Measurements from ENCODE around the gene FAM83F. TPM values are rescaled to one million over a fixed set of nuclear protein-coding genes. Genes with fewer than 3 reads are reported as not detected.

The FAM83F gene
- total and polyA plus RNA-seq, 3 donors from 2014 or later = 30.2 to 57.7 (median 41.1) TPM

DNA sequence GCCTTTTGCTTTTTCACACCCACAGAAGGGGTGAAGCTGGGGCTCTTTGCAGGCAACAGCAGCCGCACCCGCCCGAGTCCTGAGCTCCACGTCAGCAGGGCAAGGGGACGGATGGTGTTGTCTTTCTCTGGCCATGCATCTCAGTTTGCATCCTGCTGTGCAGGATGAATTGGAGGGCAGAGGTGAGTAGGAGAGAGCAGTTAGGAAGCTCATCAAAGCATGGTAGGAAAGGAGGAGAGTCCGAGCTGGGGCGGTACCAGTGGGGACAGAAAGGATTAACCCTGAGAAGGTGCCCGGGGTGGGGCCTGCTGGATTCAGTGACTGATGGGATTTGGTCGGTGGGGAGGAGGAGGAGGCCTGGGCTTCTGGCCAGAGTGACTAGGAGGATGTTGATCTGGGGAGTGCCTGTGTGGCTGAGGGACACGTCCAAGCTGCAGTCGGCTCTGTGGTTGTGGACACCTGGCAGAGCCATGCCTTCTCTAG is 14.6 kb downstream of the FAM83F start:
- Histone ChIP-seq H3K4me3 (no peak overlapping the region), H3K27me3 (no peaks in the 10 kb centered on the region), H3K4me1 (no peaks in the 10 kb centered on the region), H3K9me3 (no peaks in the 10 kb centered on the region), H3K36me3 (ENCODE audit: low read depth, missing control alignments) (no peaks in the 10 kb centered on the region), H3K27ac (no peak overlapping the region)
- intact Hi-C loops (cut with DNase I; ENCODE audit: low total_unique reads) = no loop called here
- DNase-seq = no peak
- TF ChIP-seq CTCF (IDR thresholded peaks at IDR 0.05) = no peak
- no peak for TF ChIP-seq POLR2A (IDR thresholded peaks at IDR 0.05)
- 54 to 61% methylated on average over 11 of the region's 11 CpGs for WGBS, 2 donors

- Histone ChIP-seq H3K27ac (no peak overlapping the region), H3K36me3 (ENCODE audit: low read depth, missing control alignments) (no peaks in the 10 kb centered on the region), H3K4me1 (no peaks in the 10 kb centered on the region), H3K9me3 (no peaks in the 10 kb centered on the region), H3K27me3 (no peaks in the 10 kb centered on the region), H3K4me3 (no peak overlapping the region)
- TF ChIP-seq POLR2A (IDR thresholded peaks at IDR 0.05) (no peak), CTCF (IDR thresholded peaks at IDR 0.05) (no peak)
- DNase-seq = no peak
- intact Hi-C loops (cut with DNase I; ENCODE audit: low total_unique reads) = no loop called here
- WGBS, 2 donors = 69 to 78% methylated on average over 24 of the region's 24 CpGs
Measured at GRCh38 chr22:40009951-40010671, 15.4 kb downstream of the FAM83F start.

DNA sequence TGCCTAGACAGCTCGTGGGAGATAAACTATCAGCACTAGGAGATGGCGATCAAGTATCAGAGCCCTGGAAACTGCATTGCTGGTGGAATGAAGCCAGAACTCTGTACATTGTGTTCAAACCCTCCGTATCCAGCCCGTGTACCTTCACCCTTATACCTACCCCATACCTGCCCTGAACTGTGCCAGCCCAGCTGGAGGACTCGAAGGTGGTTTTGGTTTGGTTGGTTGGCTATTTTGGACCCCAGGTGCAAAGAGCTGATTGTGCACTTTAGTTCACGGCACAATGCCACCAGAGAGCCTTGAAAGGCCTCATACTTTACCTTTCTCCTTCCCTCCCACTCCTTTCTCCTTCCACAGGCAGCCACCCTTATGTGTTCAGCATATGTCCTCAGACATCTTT is 16.0 kb downstream of the FAM83F start:
- Histone ChIP-seq H3K36me3 (ENCODE audit: low read depth, missing control alignments) (no peaks in the 10 kb centered on the region), H3K9me3 (no peaks in the 10 kb centered on the region), H3K4me3 (no peak overlapping the region), H3K27me3 (no peaks in the 10 kb centered on the region), H3K27ac (no peak overlapping the region), H3K4me1 (no peaks in the 10 kb centered on the region)
- DNase-seq = no peak
- intact Hi-C loops (cut with DNase I; ENCODE audit: low total_unique reads) = no loop called here
- no peak for TF ChIP-seq POLR2A (IDR thresholded peaks at IDR 0.05)
- no peak for TF ChIP-seq CTCF (IDR thresholded peaks at IDR 0.05)
- WGBS, 2 donors = 76 to 90% methylated on average over 6 of the region's 6 CpGs

DNA sequence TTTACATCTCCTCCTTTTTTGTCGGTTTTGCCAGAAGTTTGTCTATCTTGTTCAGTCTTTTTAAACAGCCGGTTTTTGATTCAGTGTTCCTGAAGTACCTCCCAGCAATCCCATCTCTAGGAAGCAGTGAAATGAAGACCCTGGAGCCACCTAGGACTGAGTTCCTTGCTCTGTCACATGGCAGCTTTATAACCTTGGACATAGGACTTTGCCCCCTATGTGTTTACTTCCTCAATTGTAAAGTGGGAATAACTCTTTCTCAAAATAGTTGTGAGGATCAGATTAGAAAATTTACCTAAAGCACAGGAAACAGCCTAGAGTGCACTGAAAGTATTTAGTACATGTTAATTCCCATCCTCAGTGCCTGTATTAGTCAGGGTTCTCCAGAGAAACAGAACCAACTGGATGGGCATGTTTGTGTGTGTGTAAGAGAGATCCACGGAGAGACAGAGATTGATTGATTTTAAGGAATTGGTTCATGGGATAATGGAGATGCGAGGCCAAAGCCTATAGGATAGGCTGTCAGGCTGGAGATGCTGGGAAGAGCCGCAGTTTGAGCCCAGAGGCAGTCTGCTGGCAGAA is 20.0 kb downstream of the FAM83F start:
- DNase-seq = no peak
- H3K27ac ChIP-seq = no peak overlapping the region
- TF ChIP-seq POLR2A (IDR thresholded peaks at IDR 0.05) (no peak), CTCF (IDR thresholded peaks at IDR 0.05) (no peak)
- no peak overlapping the region for H3K4me3 ChIP-seq
- intact Hi-C loops (cut with DNase I; ENCODE audit: low total_unique reads) = no loop called here
- no peaks in the 10 kb centered on the region for H3K4me1 ChIP-seq
- no peaks in the 10 kb centered on the region for H3K27me3 ChIP-seq
- no peaks in the 10 kb centered on the region for H3K9me3 ChIP-seq
- no peaks in the 10 kb centered on the region for H3K36me3 ChIP-seq (ENCODE audit: low read depth, missing control alignments)
- WGBS, 2 donors = 92 to 95% methylated on average over 5 of the region's 5 CpGs
